Bronchial epithelial cell (primary cell): ENCODE measurements around the gene MYO1F. TPM values are rescaled to one million over a fixed set of nuclear protein-coding genes. Genes with fewer than 3 reads are reported as not detected.
A peak's percentile ranks its signal among the peaks of the same experiment; 100 is the strongest.

Experiments used
- DNase-seq: peaks from one replicate; pipeline ENCODE4 v3.0.0-alpha.2; 2010; ENCODE audit warnings: low read depth
- FAIRE-seq: peaks from 2 replicates; lab custom pipeline; 2011; peaks lifted over from hg19 to GRCh38; lab: Jason Lieb, UNC
- H3K27me3 ChIP-seq: 2 replicates; pipeline ENCODE4 v1.5.1; 2011; ENCODE audit warnings: low read length; ENCODE audit not compliant: control insufficient read depth, insufficient read depth
- H3K36me3 ChIP-seq: 2 replicates; pipeline ENCODE4 v1.5.1; 2011; ENCODE audit warnings: low read length; ENCODE audit not compliant: control insufficient read depth, insufficient read depth
- H3K4me3 ChIP-seq: 2 replicates; pipeline ENCODE4 v1.5.1; 2011; ENCODE audit warnings: mild to moderate bottlenecking, low read depth, low read length, control low read depth
- CTCF ChIP-seq: IDR thresholded peaks from 2 replicates; pipeline ENCODE4 v1.5.1; 2011; ENCODE audit warnings: mild to moderate bottlenecking, moderate library complexity, low read length, control low read depth, inconsistent platforms; ENCODE audit not compliant: insufficient read depth, severe bottlenecking
- total RNA-seq: library from RNA; depleted of rRNA; stranded (reverse); fragments of >200 nt; gene quantifications from 2 replicates; pipeline ENCODE4 v1.2.1, GENCODE V29; 2014

Gene MYO1F
- total RNA-seq, 1 donor from 2014 or later = not detected

- no peak for DNase-seq
- Histone ChIP-seq H3K27me3 (no peaks in the 10 kb centered on the region), H3K36me3 (no peaks in the 10 kb centered on the region), H3K4me3 (no peak overlapping the region)
- no peak for TF ChIP-seq CTCF
- FAIRE-seq = no peak
These were observed 8.0 kb upstream of the MYO1F start for GRCh38 chr19:8584965-8585893.

GRCh38 chr19:8580710-8581281, 3.6 kb upstream of the MYO1F start:
- no peak for FAIRE-seq

GRCh38 chr19:8578642-8579265, 1.5 kb upstream of the MYO1F start:
- TF ChIP-seq CTCF = peak; percentile 75
- no peak overlapping the region for H3K4me3 ChIP-seq
- no peaks in the 10 kb centered on the region for H3K36me3 ChIP-seq
- no peaks in the 10 kb centered on the region for H3K27me3 ChIP-seq
- no peak for FAIRE-seq
- DNase-seq = peak; percentile 14

More at GRCh38 chr19:8580710-8581281, 3.6 kb upstream of the MYO1F start:
- H3K36me3 ChIP-seq = no peaks in the 10 kb centered on the region
- no peaks in the 10 kb centered on the region for H3K27me3 ChIP-seq
- no peak overlapping the region for H3K4me3 ChIP-seq
- TF ChIP-seq CTCF = peak; percentile 89
- DNase-seq = peak; percentile 19

GRCh38 chr19:8577741-8578140, 499 bp upstream of the MYO1F start:
- TF ChIP-seq CTCF = no peak
- no peaks in the 10 kb centered on the region for H3K27me3 ChIP-seq
- FAIRE-seq = no peak

GRCh38 chr19:8576273-8576993, 809 bp downstream of the MYO1F start:
- TF ChIP-seq CTCF = no peak
- H3K36me3 ChIP-seq = no peaks in the 10 kb centered on the region

More at GRCh38 chr19:8577741-8578140, 499 bp upstream of the MYO1F start:
- Histone ChIP-seq H3K36me3 (no peaks in the 10 kb centered on the region), H3K4me3 (no peak overlapping the region)
- no peak for DNase-seq

More at GRCh38 chr19:8576273-8576993, 809 bp downstream of the MYO1F start:
- no peaks in the 10 kb centered on the region for H3K27me3 ChIP-seq
- peak; percentile 83 for FAIRE-seq
- DNase-seq = no peak
- H3K4me3 ChIP-seq = no peak overlapping the region
